Loucy (cell line): Measurements from ENCODE around the gene ATG7.

Experiments used
- H2AFZ ChIP-seq: fragments of 200-600 bp; sonication (generic); 2 replicates; pipeline ENCODE4 v1.6.0; 2016; ENCODE audit warnings: antibody characterized with exemption, mild to moderate bottlenecking, low read length, moderate library complexity
- H3F3A ChIP-seq: fragments of 200-600 bp; 2 replicates; pipeline ENCODE4 v1.6.0; 2016; ENCODE audit warnings: antibody characterized with exemption, low read depth, mild to moderate bottlenecking
- H3K27me3 ChIP-seq: fragments of 200-600 bp; sonication (generic); 2 replicates; pipeline ENCODE4 v1.6.1; 2014; ENCODE audit warnings: low read length, mild to moderate bottlenecking; ENCODE audit not compliant: insufficient read depth, poor library complexity, severe bottlenecking
- H3K36me3 ChIP-seq: fragments of 200-600 bp; sonication (generic); 2 replicates; pipeline ENCODE4 v1.6.1; 2016; ENCODE audit warnings: low read length; ENCODE audit not compliant: insufficient read depth
- H3K4me1 ChIP-seq: fragments of 200-600 bp; sonication (generic); 2 replicates; pipeline ENCODE4 v1.5.1; 2014; ENCODE audit warnings: low read length, mild to moderate bottlenecking; ENCODE audit not compliant: insufficient read depth, poor library complexity, severe bottlenecking
- H3K4me2 ChIP-seq: fragments of 200-600 bp; sonication (generic); 2 replicates; pipeline ENCODE4 v1.6.0; 2014; ENCODE audit warnings: antibody characterized with exemption, low read length, low read depth, mild to moderate bottlenecking; ENCODE audit not compliant: poor library complexity, severe bottlenecking
- H3K4me3 ChIP-seq: fragments of 200-600 bp; sonication (generic); 2 replicates; pipeline ENCODE4 v1.5.1; 2014; ENCODE audit warnings: low read length, mild to moderate bottlenecking, mixed read lengths; ENCODE audit not compliant: poor library complexity, severe bottlenecking
- H3K79me2 ChIP-seq: fragments of 200-600 bp; sonication (generic); 2 replicates; pipeline ENCODE4 v1.6.1; 2014; ENCODE audit warnings: low read length; ENCODE audit not compliant: insufficient read depth
- H3K9ac ChIP-seq: fragments of 200-600 bp; sonication (generic); 2 replicates; pipeline ENCODE4 v1.6.0; 2014; ENCODE audit warnings: mild to moderate bottlenecking, low read depth, low read length, moderate library complexity; ENCODE audit not compliant: poor library complexity, severe bottlenecking
- H3K9me2 ChIP-seq: fragments of 200-600 bp; sonication (generic); replicated peaks from 2 replicates; pipeline ENCODE4 v1.6.1; 2016; ENCODE audit warnings: low read depth, low read length, mixed read lengths
- H3K9me3 ChIP-seq: fragments of 200-600 bp; sonication (generic); 2 replicates; pipeline ENCODE4 v1.6.1; 2014; ENCODE audit warnings: mild to moderate bottlenecking, antibody characterized with exemption, low read length, low read depth; ENCODE audit not compliant: insufficient read depth
- H4K20me1 ChIP-seq: fragments of 200-600 bp; sonication (generic); 2 replicates; pipeline ENCODE4 v1.6.0; 2014; ENCODE audit warnings: antibody characterized with exemption, low read length, mild to moderate bottlenecking; ENCODE audit not compliant: insufficient read depth, poor library complexity, severe bottlenecking
- EZH2phosphoT487 ChIP-seq: fragments of 200-600 bp; IDR thresholded peaks from 2 replicates; pipeline ENCODE4 v1.6.1; 2018; ENCODE audit warnings: antibody characterized with exemption, mild to moderate bottlenecking, moderate library complexity, borderline replicate concordance
- TF ChIP-seq, protein P1 (sequence below): fragments of 200-600 bp; sonication (generic); conservative IDR thresholded peaks from 2 replicates; pipeline ENCODE4 v1.5.1; 2014; ENCODE audit warnings: mild to moderate bottlenecking, antibody characterized with exemption, low read length

ATG7 gene

DNA sequence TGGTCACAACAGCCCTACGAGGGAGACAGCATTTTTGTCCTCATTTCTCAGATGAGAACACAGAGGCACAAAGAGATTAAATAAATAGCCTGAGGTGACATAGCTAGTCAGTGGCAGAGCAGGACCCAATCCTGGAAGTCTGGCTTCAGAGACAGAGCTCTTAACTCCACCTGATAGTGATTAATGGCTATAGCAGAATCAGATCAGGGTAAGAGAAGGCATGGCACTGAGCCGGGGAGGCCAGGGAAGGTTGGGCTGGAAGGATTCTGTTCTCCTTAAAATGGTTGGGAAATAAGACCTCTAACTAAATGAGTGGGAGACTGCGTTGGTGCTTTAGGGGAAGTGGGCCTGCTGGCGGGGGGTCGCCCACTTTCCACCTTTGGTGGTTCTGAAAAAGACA lies 267.0 kb downstream of the ATG7 start:
- H3K4me3 ChIP-seq: no peak overlapping the region
- H3K9me2 ChIP-seq: no peaks in the 10 kb centered on the region
- H3K9ac ChIP-seq: no peak overlapping the region
- H3K4me1 ChIP-seq: no peaks in the 10 kb centered on the region
- H3F3A ChIP-seq: no peaks in the 10 kb centered on the region
- H3K27me3 ChIP-seq: no peaks in the 10 kb centered on the region
- no peak overlapping the region for H3K4me2 ChIP-seq
- no peaks in the 10 kb centered on the region for H4K20me1 ChIP-seq
- no peak overlapping the region for H2AFZ ChIP-seq
- TF ChIP-seq, protein P1, sequence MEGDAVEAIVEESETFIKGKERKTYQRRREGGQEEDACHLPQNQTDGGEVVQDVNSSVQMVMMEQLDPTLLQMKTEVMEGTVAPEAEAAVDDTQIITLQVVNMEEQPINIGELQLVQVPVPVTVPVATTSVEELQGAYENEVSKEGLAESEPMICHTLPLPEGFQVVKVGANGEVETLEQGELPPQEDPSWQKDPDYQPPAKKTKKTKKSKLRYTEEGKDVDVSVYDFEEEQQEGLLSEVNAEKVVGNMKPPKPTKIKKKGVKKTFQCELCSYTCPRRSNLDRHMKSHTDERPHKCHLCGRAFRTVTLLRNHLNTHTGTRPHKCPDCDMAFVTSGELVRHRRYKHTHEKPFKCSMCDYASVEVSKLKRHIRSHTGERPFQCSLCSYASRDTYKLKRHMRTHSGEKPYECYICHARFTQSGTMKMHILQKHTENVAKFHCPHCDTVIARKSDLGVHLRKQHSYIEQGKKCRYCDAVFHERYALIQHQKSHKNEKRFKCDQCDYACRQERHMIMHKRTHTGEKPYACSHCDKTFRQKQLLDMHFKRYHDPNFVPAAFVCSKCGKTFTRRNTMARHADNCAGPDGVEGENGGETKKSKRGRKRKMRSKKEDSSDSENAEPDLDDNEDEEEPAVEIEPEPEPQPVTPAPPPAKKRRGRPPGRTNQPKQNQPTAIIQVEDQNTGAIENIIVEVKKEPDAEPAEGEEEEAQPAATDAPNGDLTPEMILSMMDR: no peak
- no peak for TF ChIP-seq EZH2phosphoT487
- H3K79me2 ChIP-seq: no peaks in the 10 kb centered on the region
- no peaks in the 10 kb centered on the region for H3K9me3 ChIP-seq
- no peaks in the 10 kb centered on the region for H3K36me3 ChIP-seq

DNA sequence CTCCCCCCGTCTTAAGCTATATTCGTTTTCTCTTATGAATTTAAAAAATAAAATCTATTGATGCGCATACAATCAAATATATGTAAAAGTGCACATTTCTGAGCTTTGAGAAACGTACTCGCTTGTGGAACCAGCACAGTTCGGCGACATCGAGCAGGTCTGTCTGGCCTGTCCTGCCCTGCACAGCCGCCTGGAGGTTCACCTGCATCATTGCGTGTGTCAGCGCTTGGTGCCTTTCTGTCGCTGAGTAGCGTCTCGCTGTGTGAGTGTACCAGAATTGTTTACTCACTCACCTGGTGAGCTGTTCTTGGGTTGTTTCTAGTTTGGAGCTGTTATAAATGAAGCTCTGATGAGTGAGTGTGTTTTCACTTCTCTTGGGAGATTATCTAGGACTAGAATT lies 267.5 kb downstream of the ATG7 start:
- no peaks in the 10 kb centered on the region for H3K9me3 ChIP-seq
- no peaks in the 10 kb centered on the region for H4K20me1 ChIP-seq
- no peaks in the 10 kb centered on the region for H3K79me2 ChIP-seq
- H3K4me3 ChIP-seq: no peak overlapping the region
- no peak for TF ChIP-seq EZH2phosphoT487
- TF ChIP-seq, protein P1: no peak
- H3K4me2 ChIP-seq: no peak overlapping the region
- H3K27me3 ChIP-seq: no peaks in the 10 kb centered on the region
- peaks cover 4% of the 10 kb centered on the region for H3K4me1 ChIP-seq
- no peaks in the 10 kb centered on the region for H3K9me2 ChIP-seq
- no peaks in the 10 kb centered on the region for H3F3A ChIP-seq
- H3K36me3 ChIP-seq: no peaks in the 10 kb centered on the region
- no peak overlapping the region for H2AFZ ChIP-seq
- H3K9ac ChIP-seq: no peak overlapping the region

DNA sequence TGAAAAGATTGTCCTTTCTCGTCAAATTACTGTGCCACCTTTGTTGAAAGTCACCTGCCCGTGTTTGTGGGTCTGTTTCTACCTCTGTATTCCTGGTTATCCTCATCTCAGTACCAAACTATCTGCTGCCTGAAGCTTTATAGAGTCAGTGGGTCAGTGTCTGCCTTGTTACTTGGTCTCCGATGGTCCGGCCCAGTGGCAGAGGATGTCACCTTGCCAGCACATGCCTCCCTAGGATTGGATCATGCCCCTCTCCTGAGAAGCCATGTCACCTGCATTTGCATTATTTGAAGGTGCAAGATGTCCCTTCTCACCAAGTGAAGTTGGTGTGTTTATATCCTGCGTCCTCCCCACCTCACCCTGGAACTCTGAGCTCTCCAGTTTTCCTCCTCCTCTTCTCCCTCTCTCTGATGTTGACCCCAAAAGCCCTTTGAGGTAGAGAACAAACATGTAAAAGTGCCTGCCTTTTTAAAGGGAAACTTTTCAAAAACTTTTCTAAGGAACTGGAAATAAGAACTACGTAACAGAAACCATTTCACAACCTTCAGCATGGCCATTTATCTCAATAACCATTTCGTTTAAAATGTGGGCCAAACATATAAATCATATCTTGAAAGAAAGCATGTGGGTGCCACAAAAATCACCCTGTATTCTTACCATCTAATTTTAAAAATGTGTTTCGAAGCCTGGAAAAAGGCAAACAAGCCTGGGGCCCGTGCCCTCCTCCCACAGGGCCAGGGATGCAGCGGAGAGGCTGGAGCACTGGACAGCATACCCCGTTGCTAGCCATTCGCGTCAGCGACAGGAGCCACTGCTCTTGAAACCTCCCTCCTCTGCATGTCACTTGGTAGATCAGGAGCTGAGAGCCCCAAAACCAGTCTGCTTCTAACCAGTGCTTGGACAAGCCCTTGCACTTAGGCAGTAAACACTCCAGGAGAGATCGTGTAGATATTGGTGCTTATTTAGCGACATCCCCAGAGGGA lies 269.4 kb downstream of the ATG7 start:
- no peak overlapping the region for H3K4me2 ChIP-seq
- H3K4me1 ChIP-seq: peaks cover 6% of the 10 kb centered on the region
- H3F3A ChIP-seq: no peaks in the 10 kb centered on the region
- no peaks in the 10 kb centered on the region for H3K36me3 ChIP-seq
- H2AFZ ChIP-seq: no peak overlapping the region
- H3K9me2 ChIP-seq: no peaks in the 10 kb centered on the region
- TF ChIP-seq, protein P1: no peak
- TF ChIP-seq EZH2phosphoT487: no peak
- H3K79me2 ChIP-seq: no peaks in the 10 kb centered on the region
- no peaks in the 10 kb centered on the region for H3K27me3 ChIP-seq
- no peaks in the 10 kb centered on the region for H4K20me1 ChIP-seq
- no peaks in the 10 kb centered on the region for H3K9me3 ChIP-seq
- no peak overlapping the region for H3K9ac ChIP-seq
- H3K4me3 ChIP-seq: no peak overlapping the region
